KG1 (cell line): ENCODE measurements around the gene MMD2.

Experiments used
- DNase-seq: peaks from one replicate; lab custom pipeline; 2025; lab: John Stamatoyannopoulos, UW

The MMD2 gene

GRCh38 chr7:4957847-4958476, 1.0 kb downstream of the MMD2 start:
- no peak for DNase-seq

GRCh38 chr7:4951903-4952636, 6.9 kb downstream of the MMD2 start:
- no peak for DNase-seq

- DNase-seq, result no peak
These were observed 7.7 kb downstream of the MMD2 start for GRCh38 chr7:4951304-4951703.

GRCh38 chr7:4948402-4948801, 10.6 kb downstream of the MMD2 start:
- no peak for DNase-seq

GRCh38 chr7:4945949-4946348, 13.0 kb downstream of the MMD2 start:
- no peak for DNase-seq

- no peak for DNase-seq
These were observed 14.0 kb downstream of the MMD2 start for GRCh38 chr7:4944939-4945338.

GRCh38 chr7:4943297-4943696, 15.7 kb downstream of the MMD2 start:
- DNase-seq, result no peak

GRCh38 chr7:4939971-4940728, 18.8 kb downstream of the MMD2 start:
- DNase-seq, result no peak

GRCh38 chr7:4937411-4937810, 21.6 kb downstream of the MMD2 start:
- no peak for DNase-seq

GRCh38 chr7:4934419-4935025, 24.5 kb downstream of the MMD2 start:
- no peak for DNase-seq

- DNase-seq, result no peak
These were observed 27.0 kb downstream of the MMD2 start for GRCh38 chr7:4931943-4932342.

- no peak for DNase-seq
These were observed 30.0 kb downstream of the MMD2 start for GRCh38 chr7:4929005-4929404.

- no peak for DNase-seq
These were observed 30.5 kb downstream of the MMD2 start for GRCh38 chr7:4928445-4928844.

- no peak for DNase-seq
These were observed 38.8 kb downstream of the MMD2 start for GRCh38 chr7:4919969-4920766.

- DNase-seq, result no peak
These were observed 42.9 kb downstream of the MMD2 start for GRCh38 chr7:4916113-4916512.

GRCh38 chr7:4911111-4911828, 47.7 kb downstream of the MMD2 start:
- no peak for DNase-seq

- DNase-seq, result no peak
These were observed 52.3 kb downstream of the MMD2 start for GRCh38 chr7:4906682-4907081.

GRCh38 chr7:4905171-4905570, 53.8 kb downstream of the MMD2 start:
- DNase-seq, result no peak

- DNase-seq, result no peak
These were observed 54.6 kb downstream of the MMD2 start for GRCh38 chr7:4904346-4904745.

GRCh38 chr7:4895766-4896165, 63.2 kb downstream of the MMD2 start:
- no peak for DNase-seq

- DNase-seq, result no peak
These were observed 64.5 kb downstream of the MMD2 start for GRCh38 chr7:4894482-4894881.
